HCT116 (cell line): ENCODE measurements around the gene ASPRV1. TPM values are rescaled to one million over a fixed set of nuclear protein-coding genes. Genes with fewer than 3 reads are reported as not detected.

Experiments used
- ATAC-seq: fragments of 200-7000 bp; cut with Tn5 transposase; 2 replicates; pipeline ENCODE4 v1.9.1; 2020; ENCODE audit warnings: mild to moderate bottlenecking, moderate library complexity
- BruUV-seq: library from RNA; stranded (reverse); fragments of 400-500 nt; replicated peaks from 2 replicates; lab custom pipeline; 2021; lab: Mats Ljungman, UMichigan
- CTCF ChIA-PET: fragments of 300-600 bp; sonication (Branson Sonifier 250); formaldehyde crosslinking; loops from one replicate; lab custom pipeline; 2021; ENCODE audit warnings: antibody characterized with exemption; lab: Charles Lee
- POLR2A ChIA-PET: fragments of 300-600, 350-600 bp; sonication (Branson Sonifier 250); formaldehyde crosslinking; loops from one replicate; lab custom pipeline; 2021; ENCODE audit warnings: antibody characterized with exemption; lab: Charles Lee
- RAD21 ChIA-PET, 2 experiments: fragments of 300-600 bp; sonication (Branson Sonifier 250); formaldehyde crosslinking; loops; one replicate each; lab custom pipeline; 2023; ENCODE audit warnings: low total read pairs in 2 of 2; ENCODE audit not compliant: uncharacterized antibody in 2 of 2, unreplicated experiment in 2 of 2, low non-redundant PET in 1 of 2; lab: Charles Lee
- DNase-seq: peaks from one replicate; pipeline ENCODE4 v3.0.0-alpha.2; 2010; ENCODE audit warnings: low read depth, low spot score
- H2AFZ ChIP-seq: fragments of 200-600 bp; shearing (Covaris generic), sonication (generic); 2 replicates; pipeline ENCODE4 v1.6.1; 2017; ENCODE audit warnings: low read depth, mixed run types, mixed read lengths, antibody characterized with exemption, low read length; ENCODE audit not compliant: poor library complexity, severe bottlenecking
- H3K27ac ChIP-seq: 2 replicates; pipeline ENCODE4 v1.5.1; 2012; ENCODE audit warnings: low read depth, low read length
- H3K27me3 ChIP-seq: fragments of 200-600 bp; sonication (generic); 2 replicates; pipeline ENCODE4 v1.6.1; 2016; ENCODE audit warnings: mixed run types, low read length, mixed read lengths; ENCODE audit not compliant: insufficient read depth
- H3K36me3 ChIP-seq, 2 experiments: fragments of 200-500 bp in 1 of 2; fragments of 200-600 bp in 1 of 2; sonication (Bioruptor generic) in 1 of 2; sonication (generic) in 1 of 2; 2 replicates each; pipeline versions ENCODE4 v1.5.1 to v1.6.1; 2014 to 2016; ENCODE audit warnings: low read length in 2 of 2, inconsistent platforms in 1 of 2, mixed read lengths in 1 of 2, mixed run types in 1 of 2; ENCODE audit not compliant: insufficient read depth in 2 of 2, control insufficient read depth in 1 of 2
- H3K4me1 ChIP-seq, 2 experiments: fragments of 200-600 bp in 1 of 2; sonication (generic) in 1 of 2; 2 replicates each; pipeline versions ENCODE4 v1.5.1 to v1.6.1; 2012 to 2017; ENCODE audit warnings: low read length in 2 of 2, inconsistent platforms in 1 of 2, mild to moderate bottlenecking in 1 of 2, mixed read lengths in 1 of 2, mixed run types in 1 of 2, moderate library complexity in 1 of 2; ENCODE audit not compliant: insufficient read depth in 2 of 2, control insufficient read depth in 1 of 2
- H3K4me2 ChIP-seq: fragments of 200-600 bp; sonication (generic); 2 replicates; pipeline ENCODE4 v1.6.1; 2017; ENCODE audit warnings: mixed run types, low read length, mixed read lengths
- H3K4me3 ChIP-seq, 2 experiments: fragments of 200-600 bp in 1 of 2; sonication (generic) in 1 of 2; replicated peaks in 1 of 2; 2 replicates each; pipeline ENCODE4 v1.5.1; 2011 to 2016; ENCODE audit warnings: low read length in 2 of 2, control low read depth in 1 of 2, low read depth in 1 of 2, mild to moderate bottlenecking in 1 of 2, mixed read lengths in 1 of 2, mixed run types in 1 of 2
- H3K79me2 ChIP-seq: fragments of 200-600 bp; sonication (generic); 2 replicates; pipeline ENCODE4 v1.6.1; 2017; ENCODE audit warnings: mild to moderate bottlenecking, mixed run types, low read length, moderate library complexity, mixed read lengths; ENCODE audit not compliant: insufficient read depth
- H3K9ac ChIP-seq: fragments of 200-600 bp; sonication (generic); 2 replicates; pipeline ENCODE4 v1.6.1; 2016; ENCODE audit warnings: low read length, mixed read lengths
- H3K9me2 ChIP-seq: fragments of 200-600 bp; sonication (generic), shearing (Covaris generic); 2 replicates; pipeline ENCODE4 v1.6.1; 2017; ENCODE audit warnings: mixed run types, mild to moderate bottlenecking, moderate library complexity; ENCODE audit not compliant: insufficient read depth
- H3K9me3 ChIP-seq, 2 experiments: fragments of 200-500 bp in 1 of 2; fragments of 200-600 bp in 1 of 2; sonication (Bioruptor generic) in 1 of 2; sonication (generic) in 1 of 2; 2 replicates each; pipeline ENCODE4 v1.6.1; 2014 to 2017; ENCODE audit warnings: low read length in 2 of 2, mixed read lengths in 2 of 2, inconsistent platforms in 1 of 2, low read depth in 1 of 2, mild to moderate bottlenecking in 1 of 2, mixed run types in 1 of 2, moderate library complexity in 1 of 2; ENCODE audit not compliant: control insufficient read depth in 1 of 2, insufficient read depth in 1 of 2
- H4K20me1 ChIP-seq: fragments of 200-600 bp; sonication (generic), shearing (Covaris generic); 2 replicates; pipeline ENCODE4 v1.6.1; 2017; ENCODE audit warnings: mixed run types, mild to moderate bottlenecking, moderate library complexity; ENCODE audit not compliant: insufficient read depth
- CTCF ChIP-seq, 3 experiments: fragments of 200-600 bp in 1 of 3; sonication (generic) in 1 of 3; IDR thresholded peaks in 2 of 3; conservative IDR thresholded peaks in 1 of 3; 2 replicates each; pipeline ENCODE4 v1.5.1; 2012 to 2017; ENCODE audit warnings: low read depth in 2 of 3, low read length in 2 of 3, antibody characterized with exemption in 1 of 3, borderline replicate concordance in 1 of 3, control low read depth in 1 of 3, mild to moderate bottlenecking in 1 of 3, mixed read lengths in 1 of 3, mixed run types in 1 of 3, moderate library complexity in 1 of 3; ENCODE audit not compliant: insufficient read depth in 1 of 3
- EGR1 ChIP-seq: IDR thresholded peaks from 2 replicates; pipeline ENCODE4 v1.6.1; 2012; ENCODE audit warnings: low read depth
- EZH2 ChIP-seq: fragments of 200-600 bp; sonication (generic); IDR thresholded peaks from 2 replicates; pipeline ENCODE4 v1.6.1; 2017; ENCODE audit warnings: antibody characterized with exemption, mixed run types
- EZH2phosphoT487 ChIP-seq: fragments of 200-600 bp; IDR thresholded peaks from 2 replicates; pipeline ENCODE4 v1.6.1; 2018; ENCODE audit warnings: antibody characterized with exemption, borderline replicate concordance
- FOSL1 ChIP-seq: IDR thresholded peaks from 2 replicates; pipeline ENCODE4 v1.6.1; 2012; ENCODE audit warnings: low read depth
- JUND ChIP-seq: IDR thresholded peaks from 2 replicates; pipeline ENCODE4 v1.6.1; 2012
- POLR2A ChIP-seq: IDR thresholded peaks from 2 replicates; pipeline ENCODE4 v1.7.0; 2011; ENCODE audit warnings: borderline replicate concordance; ENCODE audit not compliant: insufficient read depth, insufficient read length; ENCODE audit errors: extremely low read depth
- POLR2AphosphoS5 ChIP-seq: IDR thresholded peaks from 2 replicates; pipeline ENCODE4 v1.6.1; 2011; ENCODE audit warnings: mild to moderate bottlenecking, low read depth, low read length, moderate library complexity
- SP1 ChIP-seq: IDR thresholded peaks from 2 replicates; pipeline ENCODE4 v1.6.1; 2012; ENCODE audit warnings: low read depth
- SRF ChIP-seq: IDR thresholded peaks from 2 replicates; pipeline ENCODE4 v1.6.1; 2012; ENCODE audit warnings: low read depth
- TCF7L2 ChIP-seq: IDR thresholded peaks from 2 replicates; pipeline ENCODE4 v1.7.0; 2011; ENCODE audit warnings: borderline replicate concordance, inconsistent platforms; ENCODE audit not compliant: insufficient read depth, insufficient read length; ENCODE audit errors: extremely low read depth
- ZBTB33 ChIP-seq: IDR thresholded peaks from 2 replicates; pipeline ENCODE4 v1.6.1; 2011; ENCODE audit warnings: mild to moderate bottlenecking, low read length, moderate library complexity; ENCODE audit not compliant: insufficient replicate concordance; ENCODE audit errors: extremely low read depth
- ZFX ChIP-seq: fragments of 450-650 bp; IDR thresholded peaks from 2 replicates; pipeline ENCODE4 v1.6.1; 2017
- ZNF274 ChIP-seq: fragments of 200-500 bp; sonication (Bioruptor generic); IDR thresholded peaks from 2 replicates; pipeline ENCODE4 v1.6.1; 2014; ENCODE audit warnings: mild to moderate bottlenecking, low read depth, low read length, inconsistent platforms
- intact Hi-C: fragments of 100-400 bp; cut with micrococcal nuclease; formaldehyde crosslinking; loops from 2 replicates; pipeline ENCODE4 v1.10.0; 2022
- total RNA-seq: library from RNA; stranded (reverse); gene quantifications from one replicate; pipeline ENCODE4 v1.2.1, GENCODE V29; 2021; ENCODE audit not compliant: unreplicated experiment

The ASPRV1 gene
- total RNA-seq, 1 experiment from 2014 or later, result 1.1 TPM

GRCh38 chr2:69972822-69973221 lies 11.4 kb upstream of the ASPRV1 start:
- Histone ChIP-seq H3K79me2 (no peaks in the 10 kb centered on the region), H4K20me1 (no peaks in the 10 kb centered on the region), H3K9ac (no peak overlapping the region), H2AFZ (no peak overlapping the region), H3K27ac (no peak overlapping the region), H3K27me3 (no peaks in the 10 kb centered on the region), H3K36me3 (no peaks in the 10 kb centered on the region), H3K4me2 (no peak overlapping the region), H3K4me1 (no peaks in the 10 kb centered on the region; a peak in 1 of 4 replicates), H3K4me3 (no peak overlapping the region), H3K9me2 (no peaks in the 10 kb centered on the region), H3K9me3 (no peaks in the 10 kb centered on the region)
- ChIA-PET RAD21 (no interaction called here), CTCF (no interaction called here), POLR2A (no interaction called here)
- DNase-seq (no peak), ATAC-seq (no peak)
- TF ChIP-seq SRF (no peak), TCF7L2 (no peak), CTCF (IDR thresholded peaks at IDR 0.05 in 2 of 3, conservative IDR thresholded peaks at IDR 0.05 in 1 of 3; ENCODE audit: borderline replicate concordance in 1 of 3, insufficient read depth in 1 of 3, low read depth in 2 of 3, low read length in 2 of 3) (no peak)
- intact Hi-C loops, result no loop called here
- BruUV-seq, result no TSS peak

- ChIA-PET CTCF (no interaction called here), RAD21 (no interaction called here), POLR2A (no interaction called here)
- Histone ChIP-seq H3K79me2 (no peaks in the 10 kb centered on the region), H2AFZ (no peak overlapping the region), H3K9me2 (no peaks in the 10 kb centered on the region), H3K4me2 (no peak overlapping the region), H3K9me3 (no peaks in the 10 kb centered on the region), H3K4me1 (no peaks in the 10 kb centered on the region), H3K27me3 (no peaks in the 10 kb centered on the region), H3K9ac (no peak overlapping the region), H3K27ac (no peak overlapping the region), H3K36me3 (no peaks in the 10 kb centered on the region), H4K20me1 (no peaks in the 10 kb centered on the region), H3K4me3 (no peak overlapping the region)
- DNase-seq (no peak), ATAC-seq (no peak)
- intact Hi-C loops, result no loop called here
- no TSS peak for BruUV-seq
- TF ChIP-seq ZBTB33 (no peak), ZNF274 (no peak), POLR2A (no peak), EZH2phosphoT487 (no peak), JUND (no peak), SP1 (no peak), POLR2AphosphoS5 (no peak), ZFX (no peak), EZH2 (no peak), FOSL1 (no peak), EGR1 (no peak), CTCF (IDR thresholded peaks at IDR 0.05 in 2 of 3, conservative IDR thresholded peaks at IDR 0.05 in 1 of 3; ENCODE audit: borderline replicate concordance in 1 of 3, insufficient read depth in 1 of 3, low read depth in 2 of 3, low read length in 2 of 3) (no peak)
Measured at GRCh38 chr2:69969991-69970390, 8.6 kb upstream of the ASPRV1 start.
